HepG2 (cell line): ENCODE measurements around the gene SLC43A1. TPM values are rescaled to one million over a fixed set of nuclear protein-coding genes. Genes with fewer than 3 reads are reported as not detected.

Source experiments
- ATF1 ChIP-seq: IDR thresholded peaks from 2 replicates; pipeline ENCODE4 v1.6.1; 2016; ENCODE audit warnings: mild to moderate bottlenecking, control low read depth
- CCDC6 ChIP-seq: sonication (generic); formaldehyde crosslinking; IDR thresholded peaks from 2 replicates; pipeline ENCODE4 v1.8.1; 2022; ENCODE audit warnings: mild to moderate bottlenecking, missing genetic modification reagents, moderate library complexity
- CENPBD1 ChIP-seq: sonication (generic); formaldehyde crosslinking; IDR thresholded peaks from 2 replicates; pipeline ENCODE4 v1.8.0; 2022; ENCODE audit warnings: missing genetic modification reagents, low read depth, mild to moderate bottlenecking, borderline replicate concordance
- HMG20B ChIP-seq: conservative IDR thresholded peaks from 2 replicates; pipeline ENCODE4 v1.6.1; 2016; ENCODE audit warnings: missing genetic modification reagents, missing compliant biosample characterization
- KDM1A ChIP-seq: IDR thresholded peaks from 2 replicates; pipeline ENCODE4 v1.6.1; 2016; ENCODE audit warnings: missing compliant biosample characterization
- MIER3 ChIP-seq: IDR thresholded peaks from 2 replicates; pipeline ENCODE4 v1.6.1; 2016; ENCODE audit warnings: missing compliant biosample characterization, borderline replicate concordance
- NAIF1 ChIP-seq: sonication (generic); formaldehyde crosslinking; IDR thresholded peaks from 2 replicates; pipeline ENCODE4 v1.5.0; 2020; ENCODE audit warnings: mild to moderate bottlenecking, missing genetic modification reagents, borderline replicate concordance
- PHF5A ChIP-seq: IDR thresholded peaks from one replicate; pipeline ENCODE4 v1.6.1; 2018; ENCODE audit warnings: low read depth, missing genetic modification reagents; ENCODE audit not compliant: unreplicated experiment
- RCOR2 ChIP-seq: IDR thresholded peaks from 2 replicates; pipeline ENCODE4 v1.6.1; 2016; ENCODE audit warnings: missing biosample characterization, missing genetic modification reagents
- ZNF142 ChIP-seq: sonication (generic); formaldehyde crosslinking; IDR thresholded peaks from 2 replicates; pipeline ENCODE4 v1.4.0; 2020; ENCODE audit warnings: missing genetic modification reagents
- ZNF496 ChIP-seq: sonication (generic); formaldehyde crosslinking; IDR thresholded peaks from 2 replicates; pipeline ENCODE4 v1.8.1; 2023; ENCODE audit warnings: mild to moderate bottlenecking, moderate library complexity, missing genetic modification reagents; ENCODE audit not compliant: insufficient replicate concordance
- ZNF652 ChIP-seq: IDR thresholded peaks from 2 replicates; pipeline ENCODE4 v1.6.1; 2016; ENCODE audit warnings: low read depth, borderline replicate concordance
- ZNF776 ChIP-seq: sonication (generic); formaldehyde crosslinking; IDR thresholded peaks from 2 replicates; pipeline ENCODE4 v1.4.0; 2020; ENCODE audit warnings: mild to moderate bottlenecking, missing genetic modification reagents
- ZNF878 ChIP-seq: sonication (generic); formaldehyde crosslinking; IDR thresholded peaks from 2 replicates; pipeline ENCODE4 v1.8.1; 2023; ENCODE audit warnings: mild to moderate bottlenecking, missing genetic modification reagents, moderate library complexity
- ZSCAN12 ChIP-seq: sonication (generic); formaldehyde crosslinking; IDR thresholded peaks from 2 replicates; pipeline ENCODE4 v1.9.0; 2021; ENCODE audit warnings: mild to moderate bottlenecking, missing genetic modification reagents
- polyA plus RNA-seq, 8 experiments: library from polyadenylated mRNA; depleted of rRNA in 3 of 8; stranded (reverse) in 7 of 8; unstranded in 1 of 8; fragments of >200 nt; fragmentation: Illumina TruSeq in 4 of 8; extraction: Trizol in 4 of 8; gene quantifications; 2 replicates each; pipeline versions ENCODE4 v1.2.1 to v1.2.3, GENCODE V29; 2011 to 2016; ENCODE audit warnings: low read depth in 4 of 8, missing spikeins in 1 of 8, mixed read lengths in 1 of 8; ENCODE audit not compliant: insufficient read depth in 1 of 8
- total RNA-seq, 5 experiments: library from RNA; depleted of rRNA; stranded (reverse); fragments of >200 nt; fragmentation: Illumina TruSeq; extraction: Trizol; gene quantifications; 2 replicates each; pipeline ENCODE4 v1.2.3, GENCODE V29; 2016; ENCODE audit warnings: low read depth in 1 of 5
- TF ChIP-seq, protein P1 (sequence below): IDR thresholded peaks from 2 replicates; pipeline ENCODE4 v1.6.1; 2016; ENCODE audit warnings: control low read depth
- TF ChIP-seq, protein P2 (sequence below): IDR thresholded peaks from 2 replicates; pipeline ENCODE4 v1.6.1; 2012; ENCODE audit warnings: low read length, improper control_type of control experiment
- TF ChIP-seq, protein P3 (sequence below): sonication (generic); formaldehyde crosslinking; IDR thresholded peaks from 2 replicates; pipeline ENCODE4 v1.8.1; 2023; ENCODE audit warnings: mild to moderate bottlenecking, missing genetic modification reagents

SLC43A1 gene
- total and polyA plus RNA-seq, 2 of the 13 experiments (the other 11 are each of a cell fraction or from before 2014, with no cell fraction given), result 72.3 to 87.6 TPM

- no peak for TF ChIP-seq ZNF142 (CRISPR knock-in tag)
- no peak for TF ChIP-seq MIER3
- TF ChIP-seq, protein P1, sequence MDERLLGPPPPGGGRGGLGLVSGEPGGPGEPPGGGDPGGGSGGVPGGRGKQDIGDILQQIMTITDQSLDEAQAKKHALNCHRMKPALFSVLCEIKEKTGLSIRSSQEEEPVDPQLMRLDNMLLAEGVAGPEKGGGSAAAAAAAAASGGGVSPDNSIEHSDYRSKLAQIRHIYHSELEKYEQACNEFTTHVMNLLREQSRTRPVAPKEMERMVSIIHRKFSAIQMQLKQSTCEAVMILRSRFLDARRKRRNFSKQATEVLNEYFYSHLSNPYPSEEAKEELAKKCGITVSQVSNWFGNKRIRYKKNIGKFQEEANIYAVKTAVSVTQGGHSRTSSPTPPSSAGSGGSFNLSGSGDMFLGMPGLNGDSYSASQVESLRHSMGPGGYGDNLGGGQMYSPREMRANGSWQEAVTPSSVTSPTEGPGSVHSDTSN (CRISPR knock-in tag), result no peak
- TF ChIP-seq, protein P2, sequence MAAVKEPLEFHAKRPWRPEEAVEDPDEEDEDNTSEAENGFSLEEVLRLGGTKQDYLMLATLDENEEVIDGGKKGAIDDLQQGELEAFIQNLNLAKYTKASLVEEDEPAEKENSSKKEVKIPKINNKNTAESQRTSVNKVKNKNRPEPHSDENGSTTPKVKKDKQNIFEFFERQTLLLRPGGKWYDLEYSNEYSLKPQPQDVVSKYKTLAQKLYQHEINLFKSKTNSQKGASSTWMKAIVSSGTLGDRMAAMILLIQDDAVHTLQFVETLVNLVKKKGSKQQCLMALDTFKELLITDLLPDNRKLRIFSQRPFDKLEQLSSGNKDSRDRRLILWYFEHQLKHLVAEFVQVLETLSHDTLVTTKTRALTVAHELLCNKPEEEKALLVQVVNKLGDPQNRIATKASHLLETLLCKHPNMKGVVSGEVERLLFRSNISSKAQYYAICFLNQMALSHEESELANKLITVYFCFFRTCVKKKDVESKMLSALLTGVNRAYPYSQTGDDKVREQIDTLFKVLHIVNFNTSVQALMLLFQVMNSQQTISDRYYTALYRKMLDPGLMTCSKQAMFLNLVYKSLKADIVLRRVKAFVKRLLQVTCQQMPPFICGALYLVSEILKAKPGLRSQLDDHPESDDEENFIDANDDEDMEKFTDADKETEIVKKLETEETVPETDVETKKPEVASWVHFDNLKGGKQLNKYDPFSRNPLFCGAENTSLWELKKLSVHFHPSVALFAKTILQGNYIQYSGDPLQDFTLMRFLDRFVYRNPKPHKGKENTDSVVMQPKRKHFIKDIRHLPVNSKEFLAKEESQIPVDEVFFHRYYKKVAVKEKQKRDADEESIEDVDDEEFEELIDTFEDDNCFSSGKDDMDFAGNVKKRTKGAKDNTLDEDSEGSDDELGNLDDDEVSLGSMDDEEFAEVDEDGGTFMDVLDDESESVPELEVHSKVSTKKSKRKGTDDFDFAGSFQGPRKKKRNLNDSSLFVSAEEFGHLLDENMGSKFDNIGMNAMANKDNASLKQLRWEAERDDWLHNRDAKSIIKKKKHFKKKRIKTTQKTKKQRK, result no peak
- TF ChIP-seq ZNF652 (CRISPR knock-in tag), result 0 out of 2 replicates have a peak, but pooled peaks have one; percentile 30
- TF ChIP-seq, protein P3, sequence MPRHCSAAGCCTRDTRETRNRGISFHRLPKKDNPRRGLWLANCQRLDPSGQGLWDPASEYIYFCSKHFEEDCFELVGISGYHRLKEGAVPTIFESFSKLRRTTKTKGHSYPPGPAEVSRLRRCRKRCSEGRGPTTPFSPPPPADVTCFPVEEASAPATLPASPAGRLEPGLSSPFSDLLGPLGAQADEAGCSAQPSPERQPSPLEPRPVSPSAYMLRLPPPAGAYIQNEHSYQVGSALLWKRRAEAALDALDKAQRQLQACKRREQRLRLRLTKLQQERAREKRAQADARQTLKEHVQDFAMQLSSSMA (CRISPR knock-in tag), result no peak
- TF ChIP-seq ZSCAN12 (CRISPR knock-in tag), result no peak
- no peak for TF ChIP-seq PHF5A (CRISPR knock-in tag)
- TF ChIP-seq ZNF496 (CRISPR knock-in tag), result no peak
- TF ChIP-seq KDM1A, result 0 out of 2 replicates have a peak, but pooled peaks have one; percentile 34
- no peak for TF ChIP-seq CENPBD1 (CRISPR knock-in tag)
- peak; percentile 42; the same call in 1 of the 2 replicates for TF ChIP-seq HMG20B (CRISPR knock-in tag)
- TF ChIP-seq NAIF1 (CRISPR knock-in tag), result no peak
- no peak for TF ChIP-seq CCDC6 (CRISPR knock-in tag)
- peak; percentile 56; the same call in 1 of the 2 replicates for TF ChIP-seq RCOR2 (CRISPR knock-in tag)
- no peak for TF ChIP-seq ZNF776 (CRISPR knock-in tag)
- no peak for TF ChIP-seq ATF1 (CRISPR knock-in tag)
- TF ChIP-seq ZNF878 (CRISPR knock-in tag), result no peak
Observed at GRCh38 chr11:57502870-57503269, 12.6 kb downstream of the SLC43A1 start (continued).
